ENCODE data around the gene A2ML1.
"Not testable (repeated sequence)": the region's sequence is repeated elsewhere in the genome, so short reads cannot be mapped to it uniquely, and the experiment has no call there.

GRCh38 chr12:8914033-8914715, 91.8 kb downstream of the A2ML1 start, which contains the start of gene PHC1:
- peak; percentile 52 to 53 for TF ChIP-seq CTCF (conservative IDR thresholded peaks at IDR 0.05 in 1 of 2, IDR thresholded peaks at IDR 0.05 in 1 of 2; ENCODE audit: low read depth in 1 of 2, low read length in 2 of 2)
- not testable (repeated sequence) for TF ChIP-seq EZH2 (IDR thresholded peaks at IDR 0.05; ENCODE audit: low read length, missing control alignments)

All from fibroblast of lung (primary cell).